Measurements from ENCODE around the gene EFNB1. TPM values are rescaled to one million over a fixed set of nuclear protein-coding genes. Genes with fewer than 3 reads are reported as not detected.

The EFNB1 gene
- total and polyA plus RNA-seq, 10 donors, result 4.8 to 48.7 (median 29.9) TPM

DNA sequence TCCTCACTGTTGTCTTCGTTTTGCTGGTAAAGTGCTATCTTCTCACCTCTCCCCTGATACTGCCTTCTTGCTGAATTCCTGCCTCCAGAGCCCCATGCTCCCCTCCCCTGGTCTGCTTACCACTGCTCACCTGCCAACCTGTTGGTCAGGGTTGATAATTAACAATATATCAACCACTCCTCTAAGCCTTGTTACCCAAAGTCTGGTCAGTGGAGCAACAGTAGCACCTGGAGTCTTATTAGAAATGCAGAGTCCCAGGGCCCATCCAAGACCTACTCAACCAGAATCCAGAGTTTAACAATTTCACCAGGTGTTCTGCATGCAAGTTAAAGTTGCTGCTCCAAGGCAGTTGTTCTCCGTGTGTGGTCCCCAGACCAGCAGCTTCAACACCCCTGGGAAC, 55.0 kb downstream of the EFNB1 start:
- no peak for DNase-seq

GRCh38 chrX:68889249-68889648, 60.4 kb downstream of the EFNB1 start:
- WGBS, 5 donors, result 49 to 62% (median 55%) methylated on average over 3 to 4 of the region's 4 CpGs
- Histone ChIP-seq H3K27ac (no peak overlapping the region), H3K4me3 (no peak overlapping the region), H3K4me1 (peaks cover 0 to 7% (median 3%) of the 10 kb centered on the region in 6 donors), H3K36me3 (no peaks in the 10 kb centered on the region), H3K27me3 (replicated peaks in 1 of 7) (peaks cover 0 to 23% (median 0%) of the 10 kb centered on the region in 7 donors), H3K9me3 (no peaks in the 10 kb centered on the region)
- DNase-seq, result no peak
- intact Hi-C loops (cut with DNase I; ENCODE audit: low total_unique reads), result no loop called here
- TF ChIP-seq POLR2A (IDR thresholded peaks at IDR 0.05), result no peak

More for the DNA sequence above, 55.0 kb downstream of the EFNB1 start:
- H3K27ac ChIP-seq, result no peak overlapping the region
- H3K4me1 ChIP-seq, result no peaks in the 10 kb centered on the region
- WGBS, 5 donors, result 56 to 94% (median 86%) methylated on average over 2 of the region's 2 CpGs
- TF ChIP-seq POLR2A (IDR thresholded peaks at IDR 0.05), result no peak
- TF ChIP-seq, protein P1, sequence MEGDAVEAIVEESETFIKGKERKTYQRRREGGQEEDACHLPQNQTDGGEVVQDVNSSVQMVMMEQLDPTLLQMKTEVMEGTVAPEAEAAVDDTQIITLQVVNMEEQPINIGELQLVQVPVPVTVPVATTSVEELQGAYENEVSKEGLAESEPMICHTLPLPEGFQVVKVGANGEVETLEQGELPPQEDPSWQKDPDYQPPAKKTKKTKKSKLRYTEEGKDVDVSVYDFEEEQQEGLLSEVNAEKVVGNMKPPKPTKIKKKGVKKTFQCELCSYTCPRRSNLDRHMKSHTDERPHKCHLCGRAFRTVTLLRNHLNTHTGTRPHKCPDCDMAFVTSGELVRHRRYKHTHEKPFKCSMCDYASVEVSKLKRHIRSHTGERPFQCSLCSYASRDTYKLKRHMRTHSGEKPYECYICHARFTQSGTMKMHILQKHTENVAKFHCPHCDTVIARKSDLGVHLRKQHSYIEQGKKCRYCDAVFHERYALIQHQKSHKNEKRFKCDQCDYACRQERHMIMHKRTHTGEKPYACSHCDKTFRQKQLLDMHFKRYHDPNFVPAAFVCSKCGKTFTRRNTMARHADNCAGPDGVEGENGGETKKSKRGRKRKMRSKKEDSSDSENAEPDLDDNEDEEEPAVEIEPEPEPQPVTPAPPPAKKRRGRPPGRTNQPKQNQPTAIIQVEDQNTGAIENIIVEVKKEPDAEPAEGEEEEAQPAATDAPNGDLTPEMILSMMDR (IDR thresholded peaks at IDR 0.05 in 8 of 11, conservative IDR thresholded peaks at IDR 0.05 in 3 of 11), result no peak
- no peak for TF ChIP-seq POLR2AphosphoS5 (IDR thresholded peaks at IDR 0.05)
- intact Hi-C loops (cut with DNase I; ENCODE audit: low total_unique reads), result no loop called here
- H3K36me3 ChIP-seq, result no peaks in the 10 kb centered on the region
- peaks cover 0 to 8% (median 0%) of the 10 kb centered on the region in 7 donors for H3K27me3 ChIP-seq (replicated peaks in 1 of 7)
- no peaks in the 10 kb centered on the region for H3K9me3 ChIP-seq
- H3K4me3 ChIP-seq, result no peak overlapping the region

Other genes starting within 250 kb of the EFNB1 start
- 10 to 100 TPM; 16.5 to 35.2 (median 26.8) TPM for gene STARD8, start 181.4 kb upstream of the EFNB1 start, total RNA-seq
- 1 to 10 TPM; 1.9 to 5.6 (median 2.1) TPM for gene STARD8, start 181.4 kb upstream of the EFNB1 start, polyA plus RNA-seq

All from spleen (tissue), 11 donors.